Activated naive CD4-positive, alpha-beta T cell treated with anti-CD3 and anti-CD28 coated beads, Interleukin-2, amount 50 U/mL, for 72 hours (primary cell): ENCODE results near the gene MDM4. TPM values are rescaled to one million over a fixed set of nuclear protein-coding genes. Genes with fewer than 3 reads are reported as not detected.
A peak's percentile ranks its signal among the peaks of the same experiment; 100 is the strongest.

Experiments
- ATAC-seq, 2 donors: fragments of 150-1000 bp; cut with Tn5 transposase; 2 replicates each; pipeline ENCODE4 v1.10.0; 2021; ENCODE audit warnings: mild to moderate bottlenecking in 2 of 2, moderate library complexity in 2 of 2
- DNase-seq, 2 donors: peaks; one replicate each; pipeline ENCODE4 v3.0.0; 2021 to 2022; ENCODE audit warnings: low spot score in 2 of 2
- H3K27ac Mint-ChIP-seq, 2 donors: one replicate each; pipeline ENCODE4 v1.8.0; 2022; ENCODE audit warnings: mild to moderate bottlenecking in 2 of 2, mixed read lengths in 2 of 2
- H3K36me3 Mint-ChIP-seq, 2 donors: one replicate each; pipeline ENCODE4 v1.8.0; 2022; ENCODE audit warnings: mixed read lengths in 2 of 2
- H3K9me3 Mint-ChIP-seq, 2 donors: one replicate each; pipeline ENCODE4 v1.8.0; 2022; ENCODE audit warnings: mixed read lengths in 2 of 2
- total RNA-seq, 2 donors: library from RNA; stranded (reverse); gene quantifications; one replicate each; pipeline ENCODE4 v1.2.3, GENCODE V29; 2022

Gene MDM4
- total RNA-seq: 10 to 100 TPM; 87.2 to 97.9 TPM

- DNase-seq: peak; percentile 92 to 95
- peaks cover 16 to 18% of the 10 kb centered on the region in 2 donors for H3K36me3 Mint-ChIP-seq
- H3K9me3 Mint-ChIP-seq: no peaks in the 10 kb centered on the region
- H3K27ac Mint-ChIP-seq: no peak within 1 kb of the TSS
- ATAC-seq: peak; percentile 87 to 89
Observed at GRCh38 chr1:204516180-204516879, at the start of gene MDM4. TSS of gene MDM4 (plus strand) at chr1:204516406. CDS start at chr1:204525519, 9,113 bp downstream.

- Mint-ChIP-seq H3K9me3 (no peaks in the 10 kb centered on the region), H3K36me3 (peaks cover 0 to 17% of the 10 kb centered on the region in 2 donors), H3K27ac (peak overlapping the region; percentile 62 to 77)
- no peak for DNase-seq
- no peak for ATAC-seq
Observed at GRCh38 chr1:204466416-204467405, 49.5 kb upstream of the MDM4 start.

- H3K27ac Mint-ChIP-seq: no peak overlapping the region
- H3K9me3 Mint-ChIP-seq: no peaks in the 10 kb centered on the region
- H3K36me3 Mint-ChIP-seq: peaks cover 0 to 13% of the 10 kb centered on the region in 2 donors
- DNase-seq: no peak
- ATAC-seq: no peak
Observed at GRCh38 chr1:204468206-204468605, 48.0 kb upstream of the MDM4 start.

GRCh38 chr1:204468766-204469302 lies 47.4 kb upstream of the MDM4 start:
- no peak for ATAC-seq

DNA sequence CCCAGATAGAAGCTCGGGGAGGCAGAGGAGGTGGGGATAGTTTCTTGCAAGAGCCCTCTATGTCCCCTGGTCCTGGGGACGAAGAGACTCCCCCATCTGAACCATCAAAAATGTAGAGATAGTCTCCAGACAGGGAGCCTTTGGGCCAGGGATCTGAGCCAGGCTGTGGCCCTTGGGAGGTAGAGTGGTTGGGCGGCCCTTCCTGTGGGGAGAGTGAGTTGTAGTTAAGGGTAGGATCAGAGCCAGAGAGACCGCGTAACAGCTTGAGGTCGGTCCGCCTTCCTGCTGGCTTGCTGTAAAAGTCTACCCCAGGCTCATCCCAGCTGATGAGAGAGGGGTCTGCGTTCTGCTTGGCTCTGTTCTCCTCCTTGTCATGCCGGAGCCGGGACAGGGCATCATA lies 46.9 kb upstream of the MDM4 start:
- Mint-ChIP-seq H3K27ac (no peak overlapping the region), H3K9me3 (no peaks in the 10 kb centered on the region), H3K36me3 (peaks cover 0 to 10% of the 10 kb centered on the region in 2 donors)
- DNase-seq (no peak), ATAC-seq (no peak)

More at GRCh38 chr1:204468766-204469302, 47.4 kb upstream of the MDM4 start:
- H3K9me3 Mint-ChIP-seq: no peaks in the 10 kb centered on the region
- peaks cover 0 to 10% of the 10 kb centered on the region in 2 donors for H3K36me3 Mint-ChIP-seq
- no peak overlapping the region for H3K27ac Mint-ChIP-seq
- DNase-seq: no peak

GRCh38 chr1:204471687-204472086 lies 44.5 kb upstream of the MDM4 start:
- DNase-seq: no peak
- no peaks in the 10 kb centered on the region for H3K36me3 Mint-ChIP-seq
- ATAC-seq: no peak
- H3K27ac Mint-ChIP-seq: no peak overlapping the region
- H3K9me3 Mint-ChIP-seq: no peaks in the 10 kb centered on the region

GRCh38 chr1:204472660-204473059 lies 43.5 kb upstream of the MDM4 start:
- H3K9me3 Mint-ChIP-seq: no peaks in the 10 kb centered on the region
- ATAC-seq: no peak
- DNase-seq: no peak
- H3K27ac Mint-ChIP-seq: no peak overlapping the region
- no peaks in the 10 kb centered on the region for H3K36me3 Mint-ChIP-seq

DNA sequence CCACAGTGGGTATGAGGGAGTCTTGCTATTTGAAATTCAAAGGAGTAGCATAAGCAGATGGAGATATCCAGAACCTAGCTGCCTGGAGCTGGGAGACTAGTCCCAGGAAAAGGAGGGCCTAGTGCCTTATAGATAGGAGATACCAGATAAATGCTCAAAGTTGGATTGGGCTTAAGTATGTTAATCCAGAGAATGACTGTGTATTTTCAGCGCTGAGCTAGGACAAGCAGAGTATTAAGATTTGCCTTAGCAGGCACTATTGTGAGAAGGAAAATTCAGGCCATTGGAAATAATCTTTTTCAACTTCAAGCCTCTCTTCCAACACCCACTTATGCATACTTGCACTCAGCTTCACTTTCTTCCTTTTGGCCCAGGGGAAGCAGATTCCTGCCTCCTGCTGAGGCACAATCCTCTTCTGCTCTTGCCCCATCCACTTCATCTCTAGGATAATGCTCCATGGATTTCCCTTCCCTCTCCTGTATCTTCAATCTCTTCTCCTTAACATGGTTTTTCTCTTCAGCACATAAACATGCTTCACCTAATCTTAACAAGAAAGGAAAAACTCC lies 42.7 kb upstream of the MDM4 start:
- DNase-seq (no peak), ATAC-seq (no peak)
- no peak overlapping the region for H3K27ac Mint-ChIP-seq
- no peaks in the 10 kb centered on the region for H3K9me3 Mint-ChIP-seq
- H3K36me3 Mint-ChIP-seq: no peaks in the 10 kb centered on the region

DNA sequence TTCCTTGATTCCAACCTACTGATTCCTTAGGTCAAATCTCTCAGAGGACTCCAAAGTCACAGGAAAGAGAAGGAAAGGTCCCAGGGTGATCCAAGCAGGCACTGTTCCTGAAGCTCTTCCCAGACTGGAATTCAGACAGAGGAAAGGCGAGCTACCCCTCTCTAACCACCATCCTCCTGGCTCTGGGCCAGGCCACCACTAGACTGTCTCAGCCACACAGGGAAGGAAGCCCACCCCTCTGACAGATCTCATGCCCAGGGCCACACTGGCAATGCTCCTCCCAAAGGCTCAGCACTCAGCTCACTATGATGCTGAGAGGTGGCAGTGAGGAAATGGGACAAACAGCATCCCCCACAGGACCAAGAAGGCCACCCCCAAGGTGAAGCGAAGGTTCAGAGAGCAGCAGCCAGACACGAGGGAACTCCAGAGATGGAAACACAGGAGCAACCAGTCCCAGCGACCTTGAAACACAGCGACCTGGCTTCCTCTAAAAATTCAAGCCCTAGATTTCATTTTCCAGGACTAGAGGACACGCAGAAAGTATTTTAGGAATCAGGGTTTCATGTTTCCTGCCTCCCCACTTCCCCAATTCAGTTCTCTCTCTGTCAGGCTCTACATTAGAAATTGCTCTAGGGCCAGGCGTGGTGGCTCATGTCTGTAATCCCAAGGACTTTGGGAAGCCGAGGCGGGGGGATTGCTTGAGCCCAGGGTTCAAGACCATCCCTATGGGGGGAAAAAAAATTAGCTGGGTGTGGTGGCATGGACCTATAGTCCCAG lies 40.4 kb upstream of the MDM4 start:
- ATAC-seq (no peak), DNase-seq (no peak)
- peak overlapping the region; percentile 34 to 57 for H3K27ac Mint-ChIP-seq

DNA sequence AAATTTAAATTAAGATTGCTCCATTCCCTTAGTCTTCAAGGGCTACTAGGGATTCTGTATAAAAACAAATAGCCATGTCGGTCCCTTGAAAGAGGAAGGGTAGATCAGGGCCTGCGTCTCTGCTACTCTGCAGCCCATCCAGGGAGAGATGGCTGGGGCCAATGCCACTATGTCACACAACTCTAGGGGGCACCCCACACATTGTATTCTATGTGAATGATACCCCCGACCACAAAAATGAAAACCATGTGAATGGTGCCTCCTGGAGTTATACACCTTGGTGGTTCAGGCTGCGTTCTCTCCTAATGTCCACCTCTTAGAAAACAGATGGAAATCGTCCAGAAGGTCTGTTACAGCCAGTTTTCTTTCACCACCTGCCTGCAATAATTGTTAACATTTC lies 39.6 kb upstream of the MDM4 start:
- H3K27ac Mint-ChIP-seq: no peak overlapping the region
- ATAC-seq: no peak
- no peak for DNase-seq
- no peaks in the 10 kb centered on the region for H3K9me3 Mint-ChIP-seq
- no peaks in the 10 kb centered on the region for H3K36me3 Mint-ChIP-seq

More for the DNA sequence above, 40.4 kb upstream of the MDM4 start:
- Mint-ChIP-seq H3K9me3 (no peaks in the 10 kb centered on the region), H3K36me3 (no peaks in the 10 kb centered on the region)

GRCh38 chr1:204477036-204477740 lies 39.0 kb upstream of the MDM4 start:
- no peaks in the 10 kb centered on the region for H3K36me3 Mint-ChIP-seq
- peak overlapping the region in 1 of 2 donors; percentile 52 for H3K27ac Mint-ChIP-seq
- H3K9me3 Mint-ChIP-seq: no peaks in the 10 kb centered on the region
- ATAC-seq (peak in 1 of 2 donors; percentile 14), DNase-seq (no peak)

DNA sequence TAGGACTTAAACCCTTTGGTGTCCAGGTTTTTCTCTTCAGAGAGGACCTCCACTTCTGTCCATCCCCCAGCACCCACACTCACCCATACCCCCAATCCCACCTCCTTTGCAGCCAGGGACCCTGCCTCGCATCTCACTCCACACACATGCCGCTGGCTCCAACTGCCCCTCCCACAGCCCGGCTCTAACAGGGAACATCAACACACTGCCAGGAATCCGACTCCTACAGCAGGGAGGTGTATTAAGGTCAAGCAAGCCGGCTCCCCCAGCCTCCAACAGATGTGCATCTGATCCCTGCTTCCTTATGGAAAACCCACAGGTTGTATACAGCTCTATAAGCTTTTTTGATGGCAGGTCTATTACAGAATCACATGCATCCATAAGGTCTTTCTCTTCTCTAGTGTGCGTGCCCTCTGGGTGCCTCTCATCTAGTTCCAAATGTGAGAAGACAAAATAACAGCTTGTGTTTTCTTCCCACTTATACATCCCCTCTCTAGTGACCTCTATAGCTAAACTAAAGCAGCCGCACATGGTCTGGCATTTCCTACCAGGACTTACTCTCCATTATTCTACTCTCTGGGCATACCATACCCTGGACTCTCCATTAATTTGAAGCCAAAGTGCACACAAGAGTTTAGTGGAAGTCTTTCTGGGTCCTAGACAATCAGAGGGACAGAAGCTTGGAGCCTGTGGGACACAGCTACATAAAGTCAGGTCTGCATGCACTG lies 37.9 kb upstream of the MDM4 start:
- DNase-seq: no peak
- peaks cover 0 to 5% of the 10 kb centered on the region in 2 donors for H3K36me3 Mint-ChIP-seq
- H3K9me3 Mint-ChIP-seq: no peaks in the 10 kb centered on the region
- ATAC-seq: no peak
- H3K27ac Mint-ChIP-seq: peak overlapping the region; percentile 31 to 52

DNA sequence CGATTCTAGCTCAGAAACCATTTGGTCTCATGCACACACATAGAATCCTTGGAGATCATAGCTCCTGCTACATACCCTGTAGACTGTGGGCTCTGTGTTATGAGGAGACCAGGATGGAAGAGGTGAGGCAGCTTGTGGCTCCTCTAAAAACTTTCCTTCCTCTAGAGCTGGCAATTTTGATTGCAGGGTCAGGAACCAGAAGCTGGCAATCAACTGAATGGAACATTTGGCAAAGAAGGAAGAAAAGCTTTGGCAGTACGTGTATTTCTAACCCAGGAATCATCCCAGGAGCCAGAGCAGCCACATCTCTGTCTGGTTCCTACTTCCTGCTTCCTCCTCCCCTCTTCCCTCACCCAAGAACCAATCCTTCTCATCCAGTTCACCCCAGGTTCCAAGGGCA lies 37.3 kb upstream of the MDM4 start:
- ATAC-seq: no peak
- Mint-ChIP-seq H3K36me3 (peaks cover 0 to 5% of the 10 kb centered on the region in 2 donors), H3K27ac (peak overlapping the region in 1 of 2 donors; percentile 52), H3K9me3 (no peaks in the 10 kb centered on the region)
- DNase-seq: no peak

DNA sequence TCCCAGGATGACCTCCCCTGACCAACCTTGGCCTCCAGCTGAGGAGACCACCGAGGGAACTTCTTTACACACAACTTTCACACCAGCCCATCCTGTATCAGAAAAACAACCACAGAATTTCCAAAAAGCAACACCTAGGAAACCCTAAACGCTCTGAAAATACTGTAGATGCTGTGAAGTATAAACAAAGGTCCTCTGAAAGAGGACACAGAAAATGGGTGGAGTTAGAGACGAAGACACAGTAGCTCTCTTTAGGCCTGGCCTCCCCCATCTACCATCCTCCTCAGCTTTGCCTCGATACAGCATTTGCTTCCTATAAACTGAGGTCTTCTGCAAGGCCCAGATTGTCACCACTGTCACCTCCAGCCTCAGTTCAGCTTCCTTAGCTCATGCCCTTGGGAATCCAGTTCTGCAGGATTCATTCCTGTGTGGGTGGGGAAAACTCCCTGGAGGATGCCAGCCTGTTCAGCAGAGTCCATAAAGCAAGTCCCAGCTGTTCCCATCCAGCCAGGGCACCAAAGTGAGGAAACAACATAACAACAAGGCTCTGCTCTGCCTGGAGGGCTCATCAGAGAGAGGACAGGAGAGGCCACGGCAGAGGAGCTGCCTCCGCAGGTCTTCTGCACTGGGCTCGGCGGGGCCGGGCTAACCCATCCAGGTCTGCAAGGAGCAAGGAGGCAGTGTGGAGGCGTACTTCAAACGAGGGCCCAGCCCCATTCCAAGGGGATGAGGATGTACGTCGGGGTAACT lies 36.6 kb upstream of the MDM4 start:
- H3K9me3 Mint-ChIP-seq: no peaks in the 10 kb centered on the region
- no peak for ATAC-seq
- peak overlapping the region; percentile 21 to 52 for H3K27ac Mint-ChIP-seq

More for the DNA sequence above, 36.6 kb upstream of the MDM4 start:
- DNase-seq: no peak
- H3K36me3 Mint-ChIP-seq: peaks cover 0 to 5% of the 10 kb centered on the region in 2 donors
